ENCODE data around the gene TRMT10B.

Gene TRMT10B

DNA sequence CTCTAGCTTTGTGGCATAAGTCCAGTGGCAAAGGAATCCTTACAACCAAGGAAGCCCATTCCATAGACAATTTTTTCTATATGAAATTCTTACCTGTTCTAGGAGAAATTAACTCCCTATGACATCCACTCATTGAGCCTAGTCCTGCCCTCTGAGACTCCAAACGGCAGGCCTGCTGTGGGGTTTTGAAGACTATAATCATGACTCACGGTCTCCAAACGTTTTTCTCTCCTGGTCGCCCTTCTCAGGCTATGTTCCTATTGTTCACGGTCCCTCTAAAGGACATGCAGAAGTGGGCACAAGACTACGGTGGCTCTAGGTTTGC is 30.6 kb downstream of the TRMT10B start:
- TF ChIP-seq, protein P1, sequence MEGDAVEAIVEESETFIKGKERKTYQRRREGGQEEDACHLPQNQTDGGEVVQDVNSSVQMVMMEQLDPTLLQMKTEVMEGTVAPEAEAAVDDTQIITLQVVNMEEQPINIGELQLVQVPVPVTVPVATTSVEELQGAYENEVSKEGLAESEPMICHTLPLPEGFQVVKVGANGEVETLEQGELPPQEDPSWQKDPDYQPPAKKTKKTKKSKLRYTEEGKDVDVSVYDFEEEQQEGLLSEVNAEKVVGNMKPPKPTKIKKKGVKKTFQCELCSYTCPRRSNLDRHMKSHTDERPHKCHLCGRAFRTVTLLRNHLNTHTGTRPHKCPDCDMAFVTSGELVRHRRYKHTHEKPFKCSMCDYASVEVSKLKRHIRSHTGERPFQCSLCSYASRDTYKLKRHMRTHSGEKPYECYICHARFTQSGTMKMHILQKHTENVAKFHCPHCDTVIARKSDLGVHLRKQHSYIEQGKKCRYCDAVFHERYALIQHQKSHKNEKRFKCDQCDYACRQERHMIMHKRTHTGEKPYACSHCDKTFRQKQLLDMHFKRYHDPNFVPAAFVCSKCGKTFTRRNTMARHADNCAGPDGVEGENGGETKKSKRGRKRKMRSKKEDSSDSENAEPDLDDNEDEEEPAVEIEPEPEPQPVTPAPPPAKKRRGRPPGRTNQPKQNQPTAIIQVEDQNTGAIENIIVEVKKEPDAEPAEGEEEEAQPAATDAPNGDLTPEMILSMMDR (conservative IDR thresholded peaks at IDR 0.05; ENCODE audit: low read depth, low read length): no peak
- peak overlapping the region; percentile 97 for H3K4me3 ChIP-seq (ENCODE audit: low read length)
- DNase-seq (ENCODE audit: low read depth): no peak

DNA sequence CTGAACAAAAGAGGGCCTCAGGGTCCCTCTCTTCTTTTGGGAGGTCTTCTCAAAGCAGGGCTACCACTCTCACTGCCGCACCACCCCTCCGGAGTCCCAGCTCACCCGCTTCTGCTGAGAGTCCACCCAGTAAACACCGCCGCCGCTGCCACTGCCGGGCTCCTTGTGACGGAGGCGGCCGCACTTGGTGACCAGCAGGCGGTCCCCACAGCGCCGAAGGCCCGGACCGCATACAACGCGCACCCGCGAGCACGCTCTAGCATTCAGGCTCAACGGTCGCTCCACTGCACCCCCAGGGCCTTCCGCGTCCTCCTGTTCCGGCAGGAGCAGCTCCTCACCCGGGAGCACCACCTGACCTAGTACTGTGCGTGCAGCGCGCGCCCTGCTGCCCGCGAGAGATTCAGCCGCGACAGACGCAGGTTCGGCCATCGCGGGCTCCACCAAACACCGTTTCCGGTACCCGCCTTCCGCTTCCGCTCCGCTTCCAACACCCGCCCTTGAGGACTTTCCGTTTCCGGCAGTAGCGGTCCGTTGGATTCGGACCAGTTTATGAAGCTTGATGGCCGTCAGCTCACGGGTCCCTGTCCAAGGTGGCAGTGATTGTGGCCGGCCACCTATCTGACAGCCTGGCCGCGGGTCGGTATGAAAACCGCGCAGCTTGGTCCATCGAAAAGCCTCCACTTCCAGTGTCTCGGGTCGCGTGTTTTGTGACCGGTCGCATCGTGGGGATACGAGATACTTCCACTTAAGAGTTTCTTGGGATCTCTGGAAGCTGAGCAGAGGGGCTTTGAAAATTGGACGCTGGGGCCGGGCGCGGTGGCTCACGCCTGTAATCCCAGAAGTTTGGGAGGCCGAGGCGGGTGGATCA is 31.2 kb downstream of the TRMT10B start, which contains the start of gene EXOSC3:
EXOSC3 (minus strand) TSS at position 449 of the 868 bp plus-strand sequence; CDS start at position 429, 20 bp downstream.
- TF ChIP-seq, protein P1 (conservative IDR thresholded peaks at IDR 0.05; ENCODE audit: low read depth, low read length): no peak
- peak; percentile 76 for DNase-seq (ENCODE audit: low read depth)
- H3K4me3 ChIP-seq (ENCODE audit: low read length): peak within 1 kb of the TSS; percentile 97

DNA sequence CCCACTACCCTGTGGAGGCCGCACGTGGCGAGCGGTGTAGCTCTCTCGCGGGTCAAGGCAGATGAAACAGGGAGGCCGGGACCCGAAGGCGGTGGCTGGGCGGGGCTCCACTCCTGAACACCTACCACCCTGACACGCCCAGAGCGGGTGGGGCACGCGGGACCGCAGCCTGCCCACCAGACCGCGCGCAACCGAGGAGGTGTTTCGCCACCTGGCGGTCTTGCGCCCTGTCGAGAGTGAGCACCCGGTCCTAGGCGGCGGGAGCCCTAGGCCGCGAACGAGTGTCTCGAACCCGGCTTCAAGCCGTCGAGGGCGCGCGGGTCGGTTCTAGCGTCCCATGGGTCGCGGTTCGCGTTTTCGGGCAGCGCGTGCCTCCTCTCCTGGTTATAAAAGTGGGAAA is 33.5 kb downstream of the TRMT10B start:
- H3K4me3 ChIP-seq (ENCODE audit: low read length): no peak overlapping the region
- TF ChIP-seq, protein P1 (conservative IDR thresholded peaks at IDR 0.05; ENCODE audit: low read depth, low read length): no peak
- no peak for DNase-seq (ENCODE audit: low read depth)

DNA sequence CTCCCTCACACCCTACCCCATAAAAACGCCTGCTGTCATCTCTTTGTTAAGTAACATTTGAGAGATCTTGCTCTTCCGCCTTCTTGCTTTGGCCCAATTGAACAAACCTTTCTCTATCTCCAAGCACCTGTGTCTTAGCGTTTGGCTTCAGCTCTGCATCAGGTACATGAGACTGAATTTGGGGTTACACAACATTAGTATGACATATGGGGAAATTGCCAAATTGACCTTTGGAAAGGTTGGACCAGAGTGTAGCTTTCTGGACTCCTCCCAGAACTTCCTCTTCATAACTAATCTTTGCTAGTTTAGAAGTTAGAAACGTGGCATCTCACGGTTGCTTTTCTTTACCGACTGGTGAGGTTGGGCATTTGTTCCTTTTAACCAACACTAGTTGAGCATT is 34.7 kb downstream of the TRMT10B start:
- no peak overlapping the region for H3K4me3 ChIP-seq (ENCODE audit: low read length)
- no peak for DNase-seq (ENCODE audit: low read depth)
- TF ChIP-seq, protein P1 (conservative IDR thresholded peaks at IDR 0.05; ENCODE audit: low read depth, low read length): no peak

DNA sequence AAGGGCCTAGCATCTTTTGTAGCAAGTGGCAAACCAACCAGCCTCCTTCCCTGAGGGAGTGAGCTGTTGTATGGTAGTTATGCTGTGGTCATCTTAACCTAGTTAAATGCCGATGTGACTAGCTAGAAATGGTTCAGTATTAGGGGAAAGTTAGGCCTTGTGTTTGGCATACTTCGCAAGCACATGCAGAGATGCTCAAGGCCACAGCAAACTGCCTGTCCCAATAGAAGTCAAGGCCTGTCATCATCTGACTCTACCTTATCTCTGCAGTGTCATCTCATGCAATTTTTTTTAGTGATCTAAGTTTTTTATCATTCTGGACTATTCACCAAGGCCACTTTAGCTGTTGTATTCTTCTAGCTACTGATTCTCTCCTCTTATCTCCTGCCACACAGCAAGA is 36.5 kb downstream of the TRMT10B start:
- DNase-seq (ENCODE audit: low read depth): no peak
- no peak overlapping the region for H3K4me3 ChIP-seq (ENCODE audit: low read length)
- TF ChIP-seq, protein P1 (conservative IDR thresholded peaks at IDR 0.05; ENCODE audit: low read depth, low read length): no peak

DNA sequence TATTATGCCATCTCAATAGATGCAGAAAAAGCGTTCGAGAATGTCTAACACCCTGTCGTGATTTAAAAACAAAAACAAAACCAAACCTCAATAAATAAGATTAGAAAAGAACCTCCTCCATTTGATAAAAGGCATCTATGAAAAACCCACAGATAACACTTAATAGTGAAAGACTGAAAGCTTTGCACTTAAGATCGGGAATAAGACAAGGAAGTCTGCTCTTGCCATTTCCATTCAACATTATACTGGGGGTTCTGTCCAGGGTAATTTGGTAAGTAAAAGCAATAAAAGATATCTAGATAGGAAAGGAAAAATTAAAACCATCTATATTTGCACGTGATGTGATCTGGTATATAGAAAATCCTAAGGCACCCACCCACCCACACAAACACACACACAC is 38.5 kb downstream of the TRMT10B start:
- H3K4me3 ChIP-seq (ENCODE audit: low read length): no peak overlapping the region
- no peak for DNase-seq (ENCODE audit: low read depth)
- TF ChIP-seq, protein P1 (conservative IDR thresholded peaks at IDR 0.05; ENCODE audit: low read depth, low read length): no peak

DNA sequence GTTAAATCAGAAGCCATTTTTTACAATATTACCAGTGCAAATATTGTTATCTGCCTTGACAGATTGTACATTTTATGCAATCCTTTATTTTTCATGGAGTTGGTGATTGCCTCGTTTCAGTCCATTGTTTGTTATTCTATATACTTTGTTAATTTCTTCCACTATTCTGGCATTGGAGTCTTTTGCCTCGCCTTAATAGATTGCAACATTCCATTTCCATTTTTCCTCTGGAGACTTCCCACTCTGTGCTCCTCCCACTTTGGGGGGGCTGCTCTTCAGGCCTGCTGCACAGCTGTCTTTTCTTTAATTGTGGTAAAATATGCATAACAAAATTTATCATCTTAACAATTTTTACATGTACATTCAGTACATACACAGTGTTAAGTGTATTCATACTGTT is 42.6 kb downstream of the TRMT10B start:
- TF ChIP-seq, protein P1 (conservative IDR thresholded peaks at IDR 0.05; ENCODE audit: low read depth, low read length): no peak
- DNase-seq (ENCODE audit: low read depth): no peak
- no peak overlapping the region for H3K4me3 ChIP-seq (ENCODE audit: low read length)
